Testis (tissue), 3 donors: ENCODE measurements around the gene ZNF311. TPM values are rescaled to one million over a fixed set of nuclear protein-coding genes. Genes with fewer than 3 reads are reported as not detected.

Experiments used
- DNase-seq: peaks from one replicate; pipeline ENCODE4 v3.0.0-alpha.2; 2019
- H3K27ac ChIP-seq, 2 donors: fragments of 200-600 bp; sonication (generic); one replicate each; pipeline ENCODE4 v1.5.1; 2019
- H3K27me3 ChIP-seq: fragments of 200-600 bp; sonication (generic); one replicate; pipeline ENCODE4 v1.5.1; 2019
- H3K36me3 ChIP-seq: fragments of 200-600 bp; sonication (generic); one replicate; pipeline ENCODE4 v1.5.1; 2017; ENCODE audit warnings: low read depth; ENCODE audit errors: missing control alignments
- H3K4me1 ChIP-seq: fragments of 200-600 bp; sonication (generic); one replicate; pipeline ENCODE4 v1.5.1; 2019
- H3K4me3 ChIP-seq, 2 donors: fragments of 200-600 bp; sonication (generic); one replicate each; pipeline ENCODE4 v1.5.1; 2017 to 2019
- H3K9me3 ChIP-seq: fragments of 200-600 bp; sonication (generic); one replicate; pipeline ENCODE4 v1.5.1; 2017
- CTCF ChIP-seq, 3 experiments: fragments of 450-650 bp in 2 of 3; fragments of 200-600 bp in 1 of 3; sonication (generic) in 1 of 3; IDR thresholded peaks; one replicate each; pipeline ENCODE4 v1.5.1; 2016 to 2019; ENCODE audit warnings: antibody characterized with exemption in 3 of 3, mild to moderate bottlenecking in 2 of 3, moderate library complexity in 1 of 3
- POLR2A ChIP-seq: fragments of 450-650 bp; IDR thresholded peaks from one replicate; pipeline ENCODE4 v1.6.1; 2017; ENCODE audit warnings: antibody characterized with exemption, mild to moderate bottlenecking, moderate library complexity
- WGBS, 2 donors: methylation state at CpG; one replicate each; pipeline ENCODE4 v1.1.5; 2018; 5-methylcytosine and 5-hydroxymethylcytosine counted together
- intact Hi-C: fragments of 100-400 bp; cut with DNase I; formaldehyde crosslinking; loops from one replicate; pipeline ENCODE4 v1.15.1; 2023; ENCODE audit warnings: low total_unique reads
- polyA plus RNA-seq: library from polyadenylated mRNA; stranded (reverse); fragments of 350-450 nt; fragmentation: Illumina TruSeq; extraction: RNeasy Lipid Tissue Mini Kit (QIAGEN cat#74804); gene quantifications from one replicate; pipeline ENCODE4 v1.2.3, GENCODE V29; 2014; ENCODE audit warnings: low read depth, low replicate concordance; ENCODE audit not compliant: insufficient read depth
- total RNA-seq, 2 donors: library from RNA; depleted of rRNA; stranded (reverse); fragments of >200 nt; gene quantifications; one replicate each; pipeline ENCODE4 v1.2.3, GENCODE V29; 2016

Gene ZNF311
- total and polyA plus RNA-seq, 3 donors from 2014 or later = 3.5 to 5.8 (median 5.0) TPM

DNA sequence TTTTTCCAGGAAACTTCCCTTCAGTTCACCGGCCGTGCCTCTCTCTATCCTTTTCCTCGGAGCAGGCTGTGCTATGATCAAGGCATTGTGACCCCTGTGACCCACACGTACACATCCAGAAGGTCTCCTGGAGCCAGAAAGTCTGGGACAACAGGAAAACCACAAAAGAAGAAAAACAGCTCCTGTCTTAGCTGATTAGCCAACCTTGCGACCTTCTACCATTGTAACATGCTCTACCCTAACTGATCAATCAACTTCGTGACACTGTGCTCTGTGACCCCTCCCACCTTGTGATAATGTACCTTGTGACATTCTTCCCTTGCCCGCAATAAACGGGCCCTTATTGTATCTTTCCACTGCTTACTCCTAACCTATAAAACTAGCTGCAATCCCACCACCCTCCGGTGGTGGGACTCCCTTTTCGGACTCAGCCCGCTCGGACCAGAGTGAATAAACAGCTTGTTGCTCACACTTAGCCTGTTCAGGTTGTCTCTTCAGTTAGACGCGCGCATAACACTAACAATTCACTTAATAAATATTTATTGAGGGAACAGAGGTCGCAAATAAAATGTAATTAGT is 24.2 kb downstream of the ZNF311 start:
- intact Hi-C loops = loop anchor here (5.0 kb wide), 1 partner anchor 39 kb away; no protein-coding TSS in a partner anchor
- no peaks in the 10 kb centered on the region for H3K27me3 ChIP-seq
- H3K27ac ChIP-seq = peak overlapping the region; percentile 74 to 87
- TF ChIP-seq CTCF (IDR thresholded peaks at IDR 0.05) (peak; percentile 30 to 37 (median 32)), POLR2A (no peak)
- H3K9me3 ChIP-seq = no peaks in the 10 kb centered on the region
- DNase-seq = peak; percentile 67
- WGBS, 2 donors = 0 to 1% methylated on average over 16 of the region's 16 CpGs
- peak overlapping the region; percentile 68 to 72 for H3K4me3 ChIP-seq
- H3K36me3 ChIP-seq = no peaks in the 10 kb centered on the region
- no peaks in the 10 kb centered on the region for H3K4me1 ChIP-seq

DNA sequence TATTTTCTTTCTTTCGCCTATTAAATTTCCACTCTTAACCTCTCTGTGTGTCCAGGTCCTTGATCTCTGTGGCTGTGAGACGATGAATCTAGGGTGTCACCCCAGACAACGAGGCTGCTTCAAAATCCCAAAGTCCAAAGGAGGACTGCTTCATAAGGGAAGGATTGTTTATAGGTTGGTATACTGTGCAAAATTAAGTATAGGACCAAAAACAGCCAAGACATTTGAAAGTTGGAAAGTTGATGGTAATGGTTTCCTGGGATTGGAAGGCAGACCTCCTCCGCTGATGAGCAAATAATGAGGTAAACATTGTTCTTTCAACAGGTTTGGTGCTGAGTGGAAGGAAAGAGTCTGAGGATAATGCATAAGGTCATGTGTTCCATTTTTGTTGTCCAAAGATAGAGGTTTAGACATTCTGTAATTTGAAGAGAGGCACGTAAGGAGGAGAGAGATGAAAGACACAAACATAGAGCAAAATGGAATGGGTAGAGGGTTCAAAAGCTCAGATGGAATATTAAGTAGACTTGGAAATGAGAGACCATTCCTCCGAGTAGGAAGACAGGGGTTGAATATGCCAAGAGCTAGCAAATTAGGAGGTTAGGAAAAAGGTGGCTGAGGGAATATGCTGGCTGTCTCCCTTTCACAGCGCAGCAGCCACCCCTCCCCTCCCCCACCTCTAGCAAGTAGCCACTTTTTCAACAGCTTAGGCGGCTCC is 24.8 kb downstream of the ZNF311 start:
- Histone ChIP-seq H3K4me3 (peak overlapping the region; percentile 68 to 72), H3K27ac (peak overlapping the region; percentile 74 to 87), H3K9me3 (no peaks in the 10 kb centered on the region), H3K36me3 (no peaks in the 10 kb centered on the region), H3K27me3 (no peaks in the 10 kb centered on the region), H3K4me1 (no peaks in the 10 kb centered on the region)
- TF ChIP-seq CTCF (IDR thresholded peaks at IDR 0.05) = no peak
- TF ChIP-seq POLR2A = no peak
- 35 to 43% methylated on average over 8 of the region's 8 CpGs for WGBS, 2 donors
- intact Hi-C loops = loop anchor here (5.0 kb wide), 1 partner anchor 38 kb away; no protein-coding TSS in a partner anchor
- DNase-seq = peak; percentile 54

- intact Hi-C loops = loop anchor here (5.0 kb wide), 1 partner anchor 37 kb away; no protein-coding TSS in a partner anchor
- Histone ChIP-seq H3K36me3 (no peaks in the 10 kb centered on the region), H3K4me3 (no peak overlapping the region), H3K4me1 (no peaks in the 10 kb centered on the region), H3K27me3 (no peaks in the 10 kb centered on the region), H3K9me3 (no peaks in the 10 kb centered on the region), H3K27ac (no peak overlapping the region)
- WGBS, 2 donors = 50 to 70% methylated on average over 2 of the region's 2 CpGs
- no peak for DNase-seq
- TF ChIP-seq CTCF (IDR thresholded peaks at IDR 0.05) = no peak
- no peak for TF ChIP-seq POLR2A
Measured at GRCh38 chr6:28979679-28980078, 25.4 kb downstream of the ZNF311 start.

GRCh38 chr6:28978959-28979561 is 26.1 kb downstream of the ZNF311 start:
- Histone ChIP-seq H3K4me3 (no peak overlapping the region), H3K9me3 (no peaks in the 10 kb centered on the region), H3K4me1 (no peaks in the 10 kb centered on the region), H3K36me3 (no peaks in the 10 kb centered on the region), H3K27ac (no peak overlapping the region), H3K27me3 (no peaks in the 10 kb centered on the region)
- no peak for DNase-seq
- 86 to 90% methylated on average over 5 of the region's 5 CpGs for WGBS, 2 donors
- no peak for TF ChIP-seq CTCF (IDR thresholded peaks at IDR 0.05)
- TF ChIP-seq POLR2A = no peak
- intact Hi-C loops = no loop called here
